H54 (cell line): Measurements from ENCODE around the gene PAQR8.

ENCODE experiments used
- DNase-seq: peaks from one replicate; pipeline ENCODE4 v3.0.0; 2011; ENCODE audit warnings: low spot score, mixed read lengths; ENCODE audit not compliant: insufficient read length
- FAIRE-seq: peaks from 3 replicates; lab custom pipeline; 2011; peaks lifted over from hg19 to GRCh38; lab: Jason Lieb, UNC
- POLR2A ChIP-seq: IDR thresholded peaks from 2 replicates; pipeline ENCODE4 v1.6.1; 2011; ENCODE audit warnings: low read depth, mild to moderate bottlenecking, low read length

Gene PAQR8

DNA sequence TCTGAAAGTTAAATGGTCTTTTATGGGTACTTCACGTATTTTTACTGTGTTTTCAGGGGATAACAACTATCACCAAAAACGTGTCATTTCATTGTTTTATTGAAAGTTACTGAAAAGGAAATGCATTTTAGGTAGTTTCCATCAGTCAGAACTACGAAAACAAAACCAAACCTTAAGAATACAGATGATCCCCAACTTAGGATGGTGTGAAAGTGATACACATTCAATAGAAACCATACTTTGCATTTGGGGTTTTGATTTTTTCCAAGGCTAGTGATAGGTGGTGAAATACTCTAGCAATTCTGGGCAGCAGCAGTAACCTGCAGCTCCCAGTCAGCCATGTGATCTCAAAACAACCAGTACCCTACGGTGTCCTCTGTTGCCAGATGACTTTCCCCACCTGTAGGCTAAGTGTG, 32.3 kb downstream of the PAQR8 start:
- no peak for TF ChIP-seq POLR2A
- no peak for DNase-seq
- no peak for FAIRE-seq

DNA sequence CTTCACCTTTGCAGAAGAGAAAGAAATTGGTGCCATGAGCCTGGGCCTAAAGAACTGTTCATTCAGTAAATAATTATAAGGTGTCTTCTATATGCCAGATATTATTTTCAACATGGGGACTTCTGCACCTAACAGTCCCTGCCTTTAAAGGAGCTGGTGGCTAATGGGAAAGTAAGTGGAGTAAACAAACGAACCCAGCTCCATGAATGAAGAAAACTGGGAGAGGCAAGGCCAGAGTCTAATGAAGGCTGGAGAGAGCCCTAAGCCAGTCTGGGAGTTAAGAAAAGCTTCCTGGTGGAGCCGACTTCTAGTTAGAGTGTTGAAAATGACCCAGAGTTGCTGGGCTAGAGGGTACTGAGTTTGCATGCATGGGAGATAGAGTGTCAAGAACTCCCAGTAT, 34.0 kb downstream of the PAQR8 start:
- no peak for TF ChIP-seq POLR2A
- FAIRE-seq: no peak

DNA sequence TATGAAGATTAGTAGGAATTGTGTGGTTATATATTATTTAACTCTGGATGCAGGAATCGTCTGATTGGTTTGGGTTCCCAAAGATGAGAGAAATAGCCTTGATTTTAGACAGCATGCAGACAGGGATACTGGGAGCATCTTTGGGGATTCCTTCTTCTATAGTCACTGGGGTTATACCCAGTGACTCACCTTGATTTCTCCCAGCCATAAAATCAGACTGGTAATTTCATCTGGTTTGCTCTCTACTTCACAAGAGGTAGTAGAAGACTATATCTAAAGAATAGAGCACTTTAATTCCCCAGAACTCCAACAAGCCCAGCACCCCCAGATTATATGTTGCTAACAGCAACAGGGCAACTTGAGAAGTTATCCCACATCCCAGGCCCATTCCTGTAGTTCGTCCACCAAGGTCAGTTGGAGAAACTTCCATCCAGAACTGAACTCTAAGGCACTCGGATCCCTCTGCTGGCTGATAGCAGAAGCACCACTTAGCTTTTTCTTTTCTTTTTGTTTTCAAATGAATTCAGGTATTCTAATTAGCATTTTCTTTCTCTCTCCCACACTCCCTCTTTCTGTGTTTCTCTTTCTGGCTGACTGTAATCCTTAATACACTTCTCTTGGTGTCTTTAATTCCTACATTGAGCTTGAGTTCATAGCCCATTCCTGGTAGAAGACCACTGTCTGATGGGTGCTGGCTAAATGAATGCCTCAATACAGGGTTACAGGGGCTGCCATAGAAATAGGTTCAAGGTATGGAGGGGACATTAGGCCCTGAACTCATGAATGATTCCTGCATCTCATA, 37.8 kb downstream of the PAQR8 start:
- FAIRE-seq: peak; percentile 87
- no peak for TF ChIP-seq POLR2A
- DNase-seq: peak; percentile 50

More for the DNA sequence above, 34.0 kb downstream of the PAQR8 start:
- no peak for DNase-seq

DNA sequence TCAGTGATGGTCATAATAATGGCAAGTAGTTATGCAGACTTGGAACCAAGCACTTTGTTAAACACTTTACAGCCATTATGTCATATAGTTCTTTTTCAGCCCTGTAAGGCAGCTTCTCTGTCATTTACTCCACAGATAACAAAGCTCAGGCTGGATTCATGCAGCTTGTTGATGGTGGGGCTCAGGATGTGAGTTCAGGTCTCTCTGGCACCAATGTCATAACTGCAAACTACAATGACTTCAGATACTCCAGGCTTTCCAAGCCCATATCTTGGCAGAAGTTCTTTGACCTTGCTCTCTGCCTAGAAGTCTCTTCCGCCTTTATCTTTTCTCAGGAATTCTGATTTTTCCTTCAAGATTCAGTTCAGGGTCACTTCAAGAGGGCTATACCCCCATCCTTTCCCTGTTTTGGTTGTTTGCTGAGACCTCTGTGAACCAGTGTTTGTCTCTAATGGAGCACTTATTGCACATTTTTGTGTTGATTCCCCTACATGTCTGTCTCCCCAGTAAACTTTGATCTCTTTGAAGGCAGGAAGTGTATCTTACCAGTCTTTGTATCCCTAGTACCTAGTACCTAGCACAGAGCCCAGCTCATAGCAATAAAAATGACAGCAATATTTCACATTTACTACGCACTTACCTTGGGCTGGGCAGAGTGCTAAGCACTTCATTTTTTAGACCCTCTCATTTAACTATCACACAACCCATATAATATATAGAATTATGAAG, 38.5 kb downstream of the PAQR8 start:
- TF ChIP-seq POLR2A: no peak
- DNase-seq: no peak
- FAIRE-seq: no peak

DNA sequence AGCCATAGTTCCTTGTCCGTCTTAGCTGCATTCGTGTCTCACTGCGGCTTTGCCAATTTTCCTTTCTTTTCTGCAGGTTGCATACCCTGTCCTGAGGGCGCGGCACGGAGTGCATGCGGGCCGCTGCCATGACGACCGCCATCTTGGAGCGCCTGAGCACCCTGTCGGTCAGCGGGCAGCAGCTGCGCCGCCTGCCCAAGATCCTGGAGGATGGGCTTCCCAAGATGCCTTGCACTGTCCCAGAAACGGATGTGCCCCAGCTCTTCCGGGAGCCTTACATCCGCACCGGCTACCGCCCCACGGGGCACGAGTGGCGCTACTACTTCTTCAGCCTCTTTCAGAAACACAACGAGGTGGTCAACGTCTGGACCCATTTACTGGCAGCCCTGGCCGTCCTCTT, 41.1 kb downstream of the PAQR8 start:
- DNase-seq: no peak
- no peak for TF ChIP-seq POLR2A
- no peak for FAIRE-seq

DNA sequence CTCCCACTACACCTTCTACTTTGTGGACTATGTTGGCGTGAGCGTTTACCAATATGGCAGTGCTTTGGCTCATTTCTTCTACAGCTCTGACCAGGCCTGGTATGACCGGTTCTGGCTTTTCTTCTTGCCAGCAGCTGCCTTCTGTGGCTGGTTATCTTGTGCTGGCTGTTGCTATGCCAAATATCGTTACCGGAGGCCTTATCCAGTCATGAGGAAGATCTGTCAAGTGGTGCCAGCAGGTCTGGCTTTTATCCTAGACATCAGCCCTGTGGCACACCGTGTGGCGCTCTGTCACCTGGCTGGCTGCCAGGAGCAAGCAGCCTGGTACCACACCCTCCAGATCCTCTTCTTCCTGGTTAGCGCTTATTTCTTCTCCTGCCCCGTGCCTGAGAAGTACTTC, 41.7 kb downstream of the PAQR8 start:
- no peak for DNase-seq
- no peak for FAIRE-seq
- TF ChIP-seq POLR2A: no peak

DNA sequence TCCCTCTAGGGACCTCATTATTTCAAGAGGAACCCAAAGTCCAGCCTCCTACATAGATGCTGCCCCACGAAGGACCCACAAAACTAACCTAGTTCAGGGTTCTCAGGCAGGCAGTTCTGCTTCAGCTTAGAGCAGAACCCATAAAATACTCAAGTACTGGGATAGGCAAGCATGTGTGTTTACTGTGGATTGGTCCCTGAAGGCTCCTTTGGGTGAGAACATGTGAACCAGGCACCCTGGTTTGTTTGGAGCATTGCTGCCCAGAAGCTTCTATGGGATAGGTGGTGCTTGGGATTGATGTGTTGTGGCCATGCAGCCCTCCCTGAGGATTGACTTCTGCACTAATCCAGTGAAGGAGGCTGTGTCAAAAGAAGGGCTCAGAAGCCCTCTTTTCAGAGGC, 43.3 kb downstream of the PAQR8 start:
- no peak for FAIRE-seq

DNA sequence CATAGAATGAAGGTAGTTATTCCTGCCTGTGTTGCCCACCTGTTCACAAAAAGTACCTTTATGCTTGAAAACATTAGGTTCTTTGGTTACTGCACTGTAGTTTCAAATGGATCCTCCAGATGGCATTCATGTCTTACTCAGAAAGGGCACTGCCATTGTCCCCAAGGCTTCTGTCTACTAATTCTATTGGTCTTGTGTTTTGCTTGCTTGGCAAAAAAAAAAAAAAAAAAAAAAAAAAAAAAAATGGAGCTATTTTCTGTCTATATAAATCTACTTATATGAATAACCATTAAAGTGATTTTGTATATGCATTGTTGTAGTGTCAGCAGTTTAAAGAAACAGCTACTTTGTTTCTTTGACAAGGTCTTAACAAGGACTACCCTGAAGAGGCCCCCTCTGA, 45.5 kb downstream of the PAQR8 start:
- no peak for TF ChIP-seq POLR2A
- DNase-seq: no peak
- FAIRE-seq: peak; percentile 66

More for the DNA sequence above, 43.3 kb downstream of the PAQR8 start:
- DNase-seq: no peak
- TF ChIP-seq POLR2A: no peak

DNA sequence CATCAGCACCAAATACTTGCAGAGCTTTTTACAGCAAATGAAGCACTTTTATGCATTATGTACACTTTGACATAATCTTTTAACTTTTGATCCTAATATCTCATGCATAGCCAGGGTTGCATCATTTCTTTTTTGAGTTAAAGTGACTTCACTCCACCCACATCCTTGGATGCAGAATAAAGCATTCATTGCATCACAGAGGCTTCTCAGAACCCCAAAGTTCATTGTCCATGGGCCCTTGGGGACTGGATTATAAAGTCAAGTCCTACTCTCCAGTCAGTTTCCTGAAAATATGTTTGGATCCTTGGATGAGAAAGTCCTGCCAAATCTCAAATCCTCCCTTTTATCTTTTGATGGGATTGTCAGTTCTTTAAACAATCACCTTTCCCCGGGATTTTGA, 47.5 kb downstream of the PAQR8 start:
- TF ChIP-seq POLR2A: no peak
- DNase-seq (no peak), FAIRE-seq (no peak)

DNA sequence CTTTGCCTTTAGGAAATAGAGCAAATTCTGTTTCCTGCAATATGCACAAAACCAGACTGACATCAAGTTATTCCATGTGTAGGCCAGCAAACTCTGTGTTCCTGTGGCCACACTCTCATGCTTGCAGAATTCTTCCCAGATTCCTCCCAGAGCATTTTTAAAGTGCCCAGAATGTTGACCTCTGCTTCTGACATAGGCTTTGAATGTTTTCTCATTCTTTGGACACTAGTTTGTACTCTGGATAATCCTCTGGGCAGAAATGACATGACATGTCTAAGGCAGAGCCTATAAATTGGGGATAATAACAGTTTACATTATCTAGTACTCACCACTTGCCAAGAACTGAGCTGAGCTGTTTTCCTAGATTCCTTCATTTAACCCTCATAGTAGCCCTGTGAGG, 49.0 kb downstream of the PAQR8 start:
- no peak for FAIRE-seq
- no peak for DNase-seq
- no peak for TF ChIP-seq POLR2A

DNA sequence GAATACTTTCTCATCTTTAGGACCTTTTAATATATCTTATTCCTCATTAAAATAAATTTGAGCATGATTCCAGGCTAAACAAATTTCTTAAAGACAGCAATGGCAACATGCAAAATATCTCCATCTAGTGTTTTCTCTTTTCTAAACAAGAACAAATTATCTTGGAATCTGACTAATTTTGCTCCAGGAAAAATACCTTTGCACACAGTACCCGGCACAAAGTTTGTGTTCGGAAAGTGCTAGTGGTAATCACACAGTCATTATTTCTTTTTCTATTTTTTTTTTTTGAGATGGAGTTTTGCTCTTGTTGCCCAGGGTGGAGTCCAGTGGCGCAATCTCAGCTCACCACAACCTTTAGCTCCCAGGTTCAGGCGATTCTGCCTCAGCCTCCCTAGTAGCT, 50.0 kb downstream of the PAQR8 start:
- no peak for DNase-seq
- no peak for FAIRE-seq

DNA sequence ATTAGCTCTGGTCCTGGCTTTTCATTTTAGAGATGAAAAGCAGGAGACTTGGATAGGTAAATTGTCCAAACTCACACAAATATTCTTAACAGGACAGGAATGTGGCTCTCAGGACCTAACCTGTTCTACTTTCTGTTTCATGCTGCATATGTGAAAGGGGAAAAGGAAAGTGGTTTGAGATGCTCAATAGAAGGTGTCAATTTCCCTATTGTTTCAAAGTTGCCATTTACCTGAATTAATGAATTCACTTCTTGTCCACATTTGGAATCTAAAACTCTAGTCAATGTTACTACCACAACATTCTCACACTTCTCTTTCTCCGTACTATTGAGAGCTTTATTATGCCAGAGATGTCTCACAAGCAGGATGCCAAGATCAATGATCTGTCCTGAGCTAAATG, 53.4 kb downstream of the PAQR8 start:
- FAIRE-seq (no peak), DNase-seq (no peak)

More for the DNA sequence above, 50.0 kb downstream of the PAQR8 start:
- no peak for TF ChIP-seq POLR2A

DNA sequence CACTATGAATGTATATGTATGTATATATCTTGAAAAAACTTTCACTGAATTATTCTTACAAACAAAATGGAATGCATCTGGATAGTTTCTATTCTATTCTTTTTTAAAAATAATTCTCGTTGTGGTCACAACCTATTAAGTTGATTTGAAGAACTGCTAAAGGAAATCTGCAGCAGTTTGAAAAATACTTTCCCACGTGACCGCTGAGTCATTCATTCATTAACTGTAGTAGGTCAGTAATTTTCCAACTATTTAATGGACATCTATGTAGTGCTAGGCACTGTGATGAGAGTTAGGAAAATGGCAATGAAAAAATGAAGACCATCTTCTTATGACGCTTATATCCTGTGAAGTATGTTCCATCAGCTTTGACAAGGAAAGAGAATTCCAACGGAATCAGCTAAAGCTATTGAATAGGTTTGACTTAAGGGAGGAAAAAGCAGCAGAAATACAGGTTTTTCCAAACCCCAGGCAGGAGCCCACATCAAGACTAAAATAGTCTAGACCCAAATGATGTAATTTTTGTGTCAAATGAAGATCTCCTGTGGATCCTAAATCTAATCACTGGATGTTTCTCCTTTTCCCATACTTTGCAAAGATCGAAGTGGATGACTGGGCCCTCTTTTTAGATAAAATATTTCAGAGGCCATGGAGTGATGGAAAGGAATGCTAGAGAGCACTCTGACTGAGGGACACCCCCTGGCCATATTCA, 54.1 kb downstream of the PAQR8 start:
- DNase-seq: no peak
- no peak for FAIRE-seq

More for the DNA sequence above, 53.4 kb downstream of the PAQR8 start:
- TF ChIP-seq POLR2A: no peak

DNA sequence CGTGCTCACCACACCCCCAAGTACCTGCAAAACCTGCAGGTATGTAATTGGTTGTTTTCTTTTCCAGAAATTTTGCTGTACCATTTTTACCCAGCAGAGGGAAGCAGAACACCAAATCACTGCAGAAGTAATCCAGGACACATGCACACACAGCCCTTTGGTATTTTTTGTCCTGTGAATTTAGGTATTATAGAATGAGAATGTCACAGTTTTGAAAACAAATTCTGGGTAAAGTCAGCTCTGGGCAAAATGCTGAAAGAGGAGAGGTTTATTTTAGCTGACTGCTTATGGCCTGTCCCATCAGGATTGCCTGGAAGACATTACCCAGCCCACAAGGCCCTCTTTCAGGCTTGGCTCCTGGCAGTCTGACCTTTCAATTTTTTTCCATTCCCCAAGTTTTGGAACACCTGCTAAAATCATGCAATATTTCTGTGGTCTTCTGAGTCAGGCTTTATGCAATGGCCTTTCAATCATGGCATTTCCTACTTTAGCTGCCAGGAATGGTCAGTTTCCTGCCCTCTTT, 54.7 kb downstream of the PAQR8 start:
- no peak for TF ChIP-seq POLR2A
- DNase-seq: peak; percentile 44
- peak; percentile 15 for FAIRE-seq

More for the DNA sequence above, 54.1 kb downstream of the PAQR8 start:
- no peak for TF ChIP-seq POLR2A

DNA sequence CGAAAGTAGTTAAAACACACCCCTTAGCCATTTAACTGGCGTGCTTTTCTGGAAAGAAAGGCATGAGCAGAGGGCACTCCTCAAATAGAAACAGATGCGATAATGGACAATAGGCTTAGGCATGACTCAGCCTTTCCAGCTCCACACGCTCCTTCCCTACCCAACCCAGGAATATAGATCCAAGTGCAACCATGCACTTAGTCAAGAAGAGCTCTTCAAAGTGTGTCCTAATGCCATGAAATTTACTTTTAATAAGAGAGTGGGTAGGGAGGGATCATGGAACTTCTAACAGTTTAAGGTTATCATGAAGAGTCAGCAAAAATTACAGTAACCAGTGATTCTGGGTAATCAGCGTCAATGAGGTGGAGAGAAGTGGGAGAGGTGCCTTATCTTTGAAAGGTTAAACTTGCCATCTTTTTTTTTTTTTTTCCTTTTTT, 55.7 kb downstream of the PAQR8 start:
- DNase-seq (no peak), FAIRE-seq (peak; percentile 76)
- TF ChIP-seq POLR2A: no peak
